Kidney glomerular epithelial cell (primary cell): ENCODE data around the gene LAMA2.

ENCODE experiments used
- DNase-seq: peaks from one replicate; lab custom pipeline; 2025; lab: John Stamatoyannopoulos, UW

The LAMA2 gene

GRCh38 chr6:129491436-129491835 lies 608.5 kb downstream of the LAMA2 start:
- DNase-seq: peak; percentile 62

DNA sequence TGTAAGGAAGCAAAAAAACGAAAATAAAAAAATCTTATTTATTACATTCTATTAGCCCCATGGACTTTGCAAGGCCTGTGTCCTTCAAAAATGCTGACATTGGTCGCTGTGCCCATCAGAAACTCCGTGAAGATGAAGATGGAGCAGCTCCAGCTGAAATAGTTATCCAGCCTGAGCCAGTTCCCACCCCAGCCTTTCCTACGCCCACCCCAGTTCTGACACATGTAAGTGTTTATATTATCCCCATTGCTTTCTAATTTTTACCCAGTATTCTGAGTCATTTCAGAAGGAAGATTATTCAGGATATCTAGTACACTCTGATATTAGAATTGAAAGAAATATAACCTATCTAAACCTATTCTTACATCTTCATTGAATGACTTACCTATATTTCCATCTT lies 609.3 kb downstream of the LAMA2 start:
- DNase-seq: no peak

DNA sequence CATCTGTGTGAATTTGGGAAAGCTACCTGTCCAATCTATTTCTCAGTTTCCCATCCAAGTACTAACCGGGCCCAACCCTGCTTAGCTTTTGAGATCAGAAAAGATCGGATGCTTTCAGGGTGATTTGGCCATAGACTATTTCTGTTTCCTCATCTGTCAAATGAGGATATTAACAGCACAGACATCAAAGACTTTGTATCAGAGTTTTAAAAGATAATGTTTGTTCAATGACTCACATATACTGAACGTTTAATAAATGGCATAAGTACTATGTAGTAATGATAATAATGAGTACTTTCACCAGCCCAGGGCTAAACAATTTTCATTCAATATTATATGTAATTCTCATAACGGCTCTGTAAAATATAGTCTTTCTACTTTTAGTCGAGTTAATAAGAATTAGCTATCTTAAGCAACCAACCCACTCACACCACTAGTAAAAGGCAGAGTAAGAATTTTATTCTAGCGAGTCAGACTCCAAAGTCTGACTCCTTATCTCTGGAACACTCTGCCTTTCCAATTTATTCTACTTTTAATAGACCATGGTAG lies 610.5 kb downstream of the LAMA2 start:
- DNase-seq: peak; percentile 96

GRCh38 chr6:129494099-129494498 lies 611.2 kb downstream of the LAMA2 start:
- DNase-seq: no peak

- no peak for DNase-seq
Observed at GRCh38 chr6:129494586-129494985, 611.6 kb downstream of the LAMA2 start.

DNA sequence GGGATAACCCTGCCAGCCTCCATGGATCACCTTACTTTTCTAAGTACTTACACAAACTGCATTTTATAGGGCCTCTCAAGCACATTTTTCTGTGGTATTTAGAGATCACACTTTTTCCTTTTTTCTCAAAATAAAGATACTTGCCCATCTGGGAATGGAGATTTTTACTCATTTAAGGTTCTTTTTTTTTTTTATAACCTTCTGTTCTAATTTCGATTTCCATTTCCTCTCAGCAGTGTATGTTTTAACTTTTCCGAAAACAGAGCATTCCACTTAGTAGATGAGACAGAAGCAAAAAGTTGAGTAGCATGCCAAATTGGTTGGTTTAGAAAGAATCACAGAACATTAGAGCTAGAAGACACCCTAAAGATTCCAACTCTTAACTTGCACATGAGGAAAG lies 612.7 kb downstream of the LAMA2 start:
- no peak for DNase-seq

DNA sequence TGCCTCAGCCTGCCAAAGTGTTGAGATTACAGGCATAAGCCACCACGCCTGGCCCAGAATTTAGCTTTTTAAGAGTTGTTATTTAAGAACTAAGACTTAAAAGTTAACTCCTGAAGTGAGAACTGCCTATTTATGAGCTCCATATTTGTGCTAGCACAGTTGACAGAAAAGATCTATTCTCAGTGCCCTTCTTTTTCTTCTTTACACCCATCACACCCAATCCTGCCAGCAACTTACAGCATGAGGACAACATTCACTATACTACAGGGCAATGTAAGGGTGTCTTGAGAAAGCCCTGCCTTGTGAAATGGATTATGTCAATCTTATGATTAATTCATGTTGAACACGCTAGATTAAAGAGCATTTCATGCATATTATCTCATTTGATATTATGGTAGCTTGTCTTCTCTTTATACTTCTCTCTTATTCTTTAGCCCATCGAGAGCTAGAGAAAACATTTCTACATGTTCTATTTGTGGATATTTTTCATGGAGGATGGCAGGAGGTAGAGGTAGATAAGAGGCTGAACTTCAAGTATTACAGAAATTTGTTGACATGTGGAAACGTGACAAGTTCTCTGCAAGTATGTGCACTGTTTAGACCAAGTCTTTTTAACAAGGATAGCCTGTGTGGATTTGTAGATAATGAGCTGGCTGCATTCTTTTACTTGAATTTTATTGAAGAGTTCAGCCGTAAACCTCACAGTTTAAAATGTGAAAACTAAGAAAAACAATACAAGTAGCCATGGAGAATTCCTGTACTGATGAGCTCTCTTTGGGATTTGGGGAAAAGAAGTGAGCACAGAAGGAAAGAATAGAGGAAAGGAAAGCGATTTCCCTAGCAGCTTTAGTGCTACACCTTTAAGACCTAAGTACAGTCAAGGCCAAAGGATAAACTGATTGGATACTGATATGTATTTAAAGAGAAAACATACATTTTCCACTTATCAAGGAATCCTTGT lies 614.8 kb downstream of the LAMA2 start:
- no peak for DNase-seq

GRCh38 chr6:129498541-129498940 lies 615.6 kb downstream of the LAMA2 start:
- DNase-seq: no peak

GRCh38 chr6:129498950-129499842 lies 616.3 kb downstream of the LAMA2 start:
- DNase-seq: peak; percentile 72

- DNase-seq: no peak
Observed at GRCh38 chr6:129499843-129500219, 616.9 kb downstream of the LAMA2 start.

- DNase-seq: peak; percentile 74
Observed at GRCh38 chr6:129500958-129501739, 618.2 kb downstream of the LAMA2 start.

DNA sequence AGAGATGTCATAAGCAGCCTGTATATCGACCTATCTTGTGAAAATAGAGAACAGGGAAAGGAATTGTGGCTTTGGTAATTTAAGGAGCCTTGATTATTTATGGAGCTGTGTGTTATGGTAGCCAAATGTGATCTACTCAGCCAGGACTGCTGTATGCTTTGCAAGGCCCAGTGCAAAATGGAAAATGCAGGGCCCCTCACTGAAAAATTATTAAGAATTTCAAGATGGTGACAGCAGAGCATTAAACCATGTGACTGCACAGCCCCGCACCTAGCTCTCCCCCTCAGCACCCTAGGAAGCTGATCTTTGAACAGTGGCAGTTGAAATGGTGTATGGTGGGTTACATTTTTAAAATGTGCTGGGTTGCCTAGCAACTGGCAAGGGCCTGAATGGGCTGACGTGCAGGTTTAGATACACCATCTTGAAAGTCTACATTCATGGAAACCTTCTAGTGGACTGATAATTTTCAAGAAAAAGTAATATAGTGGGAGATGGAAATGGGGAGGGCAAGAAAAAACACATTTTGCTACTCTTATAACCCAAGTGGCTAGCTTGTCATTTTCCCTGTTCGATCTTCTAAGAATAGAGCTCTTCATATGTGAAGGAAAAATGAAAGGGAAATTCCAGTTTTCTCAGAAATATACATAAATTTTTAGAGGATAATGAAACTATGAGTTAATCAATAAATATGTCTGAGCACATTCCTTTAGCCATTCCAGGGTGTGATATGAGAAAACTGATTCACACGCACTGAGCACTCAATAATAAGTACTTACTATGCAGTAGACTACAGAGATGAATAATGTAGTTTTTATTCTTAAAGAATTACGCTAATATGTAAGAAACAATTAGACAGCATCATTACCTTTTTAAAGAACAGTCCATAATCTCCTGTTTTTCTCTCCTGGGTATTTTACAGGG lies 619.1 kb downstream of the LAMA2 start:
- DNase-seq: no peak

- DNase-seq: no peak
Observed at GRCh38 chr6:129504456-129504855, 621.5 kb downstream of the LAMA2 start.

DNA sequence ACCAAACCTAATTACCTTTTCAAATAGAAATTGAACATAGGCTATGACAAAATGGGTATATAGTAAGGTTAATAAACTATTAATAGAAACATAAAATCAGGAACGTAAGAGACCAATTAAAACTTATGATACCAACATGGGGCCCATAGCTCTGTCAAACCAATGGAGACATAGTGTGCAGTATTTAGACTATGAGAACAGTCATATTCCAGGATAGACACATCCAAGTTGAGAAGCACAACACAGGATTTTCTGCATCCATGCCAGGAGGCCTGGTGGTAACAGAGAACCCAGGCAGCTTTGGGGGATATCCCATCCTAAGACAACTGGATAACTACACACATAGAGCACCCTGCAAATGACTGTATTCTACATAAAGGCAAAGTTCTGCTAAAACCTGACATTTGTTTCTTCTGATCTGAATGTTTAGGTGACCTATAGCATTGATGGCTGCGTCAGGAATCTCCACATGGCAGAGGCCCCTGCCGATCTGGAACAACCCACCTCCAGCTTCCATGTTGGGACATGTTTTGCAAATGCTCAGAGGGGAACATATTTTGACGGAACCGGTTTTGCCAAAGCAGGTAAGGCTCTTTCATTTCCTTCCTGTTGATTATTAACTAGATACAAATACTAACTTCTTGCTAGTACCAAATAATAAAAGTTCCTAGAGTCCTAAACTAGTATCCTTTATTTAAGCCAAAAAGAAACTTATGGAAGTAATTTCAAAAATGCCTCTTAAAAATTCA lies 624.3 kb downstream of the LAMA2 start:
- DNase-seq: no peak

DNA sequence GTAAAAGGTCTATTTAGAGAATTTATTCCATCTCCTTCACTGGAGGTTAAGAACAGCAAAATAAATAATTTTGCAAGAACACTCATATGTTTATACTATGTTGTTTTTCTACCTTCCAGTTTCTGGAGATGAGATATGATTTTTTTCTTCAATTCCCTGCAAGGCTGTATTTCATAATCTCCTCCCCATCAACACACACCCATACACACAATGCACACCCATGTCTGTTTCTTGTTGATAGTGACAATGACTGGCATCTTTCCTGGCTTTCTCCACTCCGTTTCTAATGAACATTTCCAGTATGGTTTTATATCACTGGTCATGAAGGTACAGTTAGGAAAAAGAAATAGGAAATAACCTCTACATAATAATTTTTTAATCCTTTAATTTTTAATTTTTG lies 624.9 kb downstream of the LAMA2 start:
- no peak for DNase-seq

DNA sequence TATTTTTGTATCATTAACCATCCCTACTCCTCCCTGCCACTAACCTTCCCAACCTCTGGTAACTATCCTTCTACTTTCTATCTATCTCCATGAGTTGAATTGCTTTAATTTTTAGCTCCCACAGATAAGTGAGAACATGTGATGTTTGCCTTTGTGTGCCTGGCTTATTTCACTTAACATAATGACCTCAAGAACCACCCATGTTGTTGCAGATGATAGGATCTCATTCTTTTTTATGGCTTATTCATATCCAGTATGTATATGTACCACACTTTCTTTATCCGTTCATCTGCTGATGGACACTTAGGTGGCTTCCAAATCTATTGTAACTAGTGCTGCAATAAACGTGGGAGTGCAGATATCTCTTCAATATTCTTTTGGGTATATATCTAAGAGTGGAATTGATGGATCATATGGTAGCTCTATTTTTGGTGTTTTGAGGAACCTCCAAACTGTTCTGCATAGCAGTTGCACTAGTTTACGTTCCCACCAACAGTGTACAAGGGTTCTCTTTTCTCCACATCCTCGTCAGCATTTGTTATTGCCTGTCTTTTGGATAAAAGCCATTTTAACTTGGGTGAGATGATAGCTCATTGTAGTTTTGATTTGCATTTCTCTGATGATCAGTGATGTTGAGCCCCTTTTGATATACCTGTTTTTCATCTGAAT lies 625.7 kb downstream of the LAMA2 start:
- DNase-seq: no peak

DNA sequence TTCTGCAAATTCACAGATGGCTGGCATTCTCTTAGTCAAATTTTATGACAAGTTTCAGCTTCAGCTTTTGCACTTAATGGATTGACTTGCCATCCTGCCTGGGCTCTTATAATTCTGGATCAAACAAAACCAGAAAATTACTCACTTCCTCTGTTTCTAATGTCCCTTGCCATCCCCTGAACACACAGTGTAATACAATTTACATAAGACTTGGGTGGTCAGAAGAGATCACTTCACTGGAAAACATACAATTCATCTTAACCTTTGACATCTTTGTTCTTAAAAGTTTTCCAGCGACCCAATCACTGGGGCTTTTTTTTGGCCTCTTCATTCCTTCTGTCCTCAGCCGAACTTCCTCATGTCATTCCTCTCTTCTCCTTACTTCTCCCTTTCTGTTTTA lies 628.0 kb downstream of the LAMA2 start:
- DNase-seq: no peak

GRCh38 chr6:129513471-129513870 lies 630.5 kb downstream of the LAMA2 start:
- no peak for DNase-seq

DNA sequence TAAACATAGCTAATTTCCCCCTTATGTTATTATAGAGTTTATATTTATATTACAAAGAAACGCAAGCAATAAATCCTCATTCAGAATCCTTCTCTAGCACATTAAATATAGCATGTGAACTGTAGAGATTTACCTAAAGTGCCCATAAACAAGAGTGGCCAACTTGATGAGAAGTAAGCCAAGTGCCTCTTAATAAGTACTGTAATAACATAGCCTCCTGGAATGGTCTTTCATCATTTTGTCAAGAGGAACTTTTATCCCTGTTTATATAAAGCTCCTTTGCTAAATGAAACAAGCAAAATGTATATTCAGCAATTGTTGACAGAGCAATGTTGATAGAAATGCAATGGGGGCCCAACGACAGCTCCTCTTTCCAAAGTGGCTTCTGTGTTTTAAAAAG lies 632.1 kb downstream of the LAMA2 start:
- DNase-seq: no peak
